HG02885 (cell line): ENCODE measurements around the gene GALK1.

Source experiments
- ATAC-seq: cut with Tn5 transposase; IDR thresholded peaks from one replicate; pipeline ENCODE4 v1.9.1; 2021; ENCODE audit warnings: mild to moderate bottlenecking; ENCODE audit not compliant: unreplicated experiment, poor library complexity

GALK1 gene

GRCh38 chr17:75730065-75730464 lies 34.9 kb downstream of the GALK1 start:
- ATAC-seq, result no peak

- no peak for ATAC-seq
Measured at GRCh38 chr17:75729351-75729750, 35.6 kb downstream of the GALK1 start.

GRCh38 chr17:75727391-75727790 lies 37.6 kb downstream of the GALK1 start:
- no peak for ATAC-seq

- ATAC-seq, result no peak
Measured at GRCh38 chr17:75725504-75725903, 39.5 kb downstream of the GALK1 start.

- ATAC-seq, result no peak
Measured at GRCh38 chr17:75724016-75725003, 40.7 kb downstream of the GALK1 start.

- ATAC-seq, result no peak
Measured at GRCh38 chr17:75723171-75723930, 41.6 kb downstream of the GALK1 start.

GRCh38 chr17:75722542-75723095 lies 42.4 kb downstream of the GALK1 start:
- ATAC-seq, result no peak

GRCh38 chr17:75722076-75722475 lies 42.9 kb downstream of the GALK1 start:
- ATAC-seq, result no peak

- no peak for ATAC-seq
Measured at GRCh38 chr17:75721463-75722011, 43.5 kb downstream of the GALK1 start.

- no peak for ATAC-seq
Measured at GRCh38 chr17:75720656-75721462, 44.1 kb downstream of the GALK1 start, which contains the start of gene ITGB4. Gene ITGB4, plus strand, starts transcription at chr17:75721459. Its CDS starts 3,245 bp downstream, at chr17:75724704.

GRCh38 chr17:75719732-75720131 lies 45.3 kb downstream of the GALK1 start:
- ATAC-seq, result no peak

- no peak for ATAC-seq
Measured at GRCh38 chr17:75712446-75712845, 52.5 kb downstream of the GALK1 start.
